HCT116 (cell line): ENCODE results near the gene TBC1D1. TPM values are rescaled to one million over a fixed set of nuclear protein-coding genes. Genes with fewer than 3 reads are reported as not detected.

Experiments
- ATAC-seq: fragments of 200-7000 bp; cut with Tn5 transposase; 2 replicates; pipeline ENCODE4 v1.9.1; 2020; ENCODE audit warnings: mild to moderate bottlenecking, moderate library complexity
- BruUV-seq: library from RNA; stranded (reverse); fragments of 400-500 nt; replicated peaks from 2 replicates; lab custom pipeline; 2021; lab: Mats Ljungman, UMichigan
- CTCF ChIA-PET: fragments of 300-600 bp; sonication (Branson Sonifier 250); formaldehyde crosslinking; loops from one replicate; lab custom pipeline; 2021; ENCODE audit warnings: antibody characterized with exemption; lab: Charles Lee
- POLR2A ChIA-PET: fragments of 300-600, 350-600 bp; sonication (Branson Sonifier 250); formaldehyde crosslinking; loops from one replicate; lab custom pipeline; 2021; ENCODE audit warnings: antibody characterized with exemption; lab: Charles Lee
- RAD21 ChIA-PET, 2 experiments: fragments of 300-600 bp; sonication (Branson Sonifier 250); formaldehyde crosslinking; loops; one replicate each; lab custom pipeline; 2023; ENCODE audit warnings: low total read pairs in 2 of 2; ENCODE audit not compliant: uncharacterized antibody in 2 of 2, unreplicated experiment in 2 of 2, low non-redundant PET in 1 of 2; lab: Charles Lee
- DNase-seq: peaks from one replicate; pipeline ENCODE4 v3.0.0-alpha.2; 2010; ENCODE audit warnings: low read depth, low spot score
- H2AFZ ChIP-seq: fragments of 200-600 bp; shearing (Covaris generic), sonication (generic); 2 replicates; pipeline ENCODE4 v1.6.1; 2017; ENCODE audit warnings: low read depth, mixed run types, mixed read lengths, antibody characterized with exemption, low read length; ENCODE audit not compliant: poor library complexity, severe bottlenecking
- H3K27ac ChIP-seq: 2 replicates; pipeline ENCODE4 v1.5.1; 2012; ENCODE audit warnings: low read depth, low read length
- H3K27me3 ChIP-seq: fragments of 200-600 bp; sonication (generic); 2 replicates; pipeline ENCODE4 v1.6.1; 2016; ENCODE audit warnings: mixed run types, low read length, mixed read lengths; ENCODE audit not compliant: insufficient read depth
- H3K36me3 ChIP-seq, 2 experiments: fragments of 200-500 bp in 1 of 2; fragments of 200-600 bp in 1 of 2; sonication (Bioruptor generic) in 1 of 2; sonication (generic) in 1 of 2; 2 replicates each; pipeline versions ENCODE4 v1.5.1 to v1.6.1; 2014 to 2016; ENCODE audit warnings: low read length in 2 of 2, inconsistent platforms in 1 of 2, mixed read lengths in 1 of 2, mixed run types in 1 of 2; ENCODE audit not compliant: insufficient read depth in 2 of 2, control insufficient read depth in 1 of 2
- H3K4me1 ChIP-seq, 2 experiments: fragments of 200-600 bp in 1 of 2; sonication (generic) in 1 of 2; 2 replicates each; pipeline versions ENCODE4 v1.5.1 to v1.6.1; 2012 to 2017; ENCODE audit warnings: low read length in 2 of 2, inconsistent platforms in 1 of 2, mild to moderate bottlenecking in 1 of 2, mixed read lengths in 1 of 2, mixed run types in 1 of 2, moderate library complexity in 1 of 2; ENCODE audit not compliant: insufficient read depth in 2 of 2, control insufficient read depth in 1 of 2
- H3K4me2 ChIP-seq: fragments of 200-600 bp; sonication (generic); 2 replicates; pipeline ENCODE4 v1.6.1; 2017; ENCODE audit warnings: mixed run types, low read length, mixed read lengths
- H3K4me3 ChIP-seq, 2 experiments: fragments of 200-600 bp in 1 of 2; sonication (generic) in 1 of 2; replicated peaks in 1 of 2; 2 replicates each; pipeline ENCODE4 v1.5.1; 2011 to 2016; ENCODE audit warnings: low read length in 2 of 2, control low read depth in 1 of 2, low read depth in 1 of 2, mild to moderate bottlenecking in 1 of 2, mixed read lengths in 1 of 2, mixed run types in 1 of 2
- H3K79me2 ChIP-seq: fragments of 200-600 bp; sonication (generic); 2 replicates; pipeline ENCODE4 v1.6.1; 2017; ENCODE audit warnings: mild to moderate bottlenecking, mixed run types, low read length, moderate library complexity, mixed read lengths; ENCODE audit not compliant: insufficient read depth
- H3K9ac ChIP-seq: fragments of 200-600 bp; sonication (generic); 2 replicates; pipeline ENCODE4 v1.6.1; 2016; ENCODE audit warnings: low read length, mixed read lengths
- H3K9me2 ChIP-seq: fragments of 200-600 bp; sonication (generic), shearing (Covaris generic); 2 replicates; pipeline ENCODE4 v1.6.1; 2017; ENCODE audit warnings: mixed run types, mild to moderate bottlenecking, moderate library complexity; ENCODE audit not compliant: insufficient read depth
- H3K9me3 ChIP-seq, 2 experiments: fragments of 200-500 bp in 1 of 2; fragments of 200-600 bp in 1 of 2; sonication (Bioruptor generic) in 1 of 2; sonication (generic) in 1 of 2; 2 replicates each; pipeline ENCODE4 v1.6.1; 2014 to 2017; ENCODE audit warnings: low read length in 2 of 2, mixed read lengths in 2 of 2, inconsistent platforms in 1 of 2, low read depth in 1 of 2, mild to moderate bottlenecking in 1 of 2, mixed run types in 1 of 2, moderate library complexity in 1 of 2; ENCODE audit not compliant: control insufficient read depth in 1 of 2, insufficient read depth in 1 of 2
- H4K20me1 ChIP-seq: fragments of 200-600 bp; sonication (generic), shearing (Covaris generic); 2 replicates; pipeline ENCODE4 v1.6.1; 2017; ENCODE audit warnings: mixed run types, mild to moderate bottlenecking, moderate library complexity; ENCODE audit not compliant: insufficient read depth
- ATF3 ChIP-seq: IDR thresholded peaks from 2 replicates; pipeline ENCODE4 v1.6.1; 2012
- CEBPB ChIP-seq: IDR thresholded peaks from 2 replicates; pipeline ENCODE4 v1.6.1; 2012; ENCODE audit warnings: low read depth
- CTCF ChIP-seq, 3 experiments: fragments of 200-600 bp in 1 of 3; sonication (generic) in 1 of 3; IDR thresholded peaks in 2 of 3; conservative IDR thresholded peaks in 1 of 3; 2 replicates each; pipeline ENCODE4 v1.5.1; 2012 to 2017; ENCODE audit warnings: low read depth in 2 of 3, low read length in 2 of 3, antibody characterized with exemption in 1 of 3, borderline replicate concordance in 1 of 3, control low read depth in 1 of 3, mild to moderate bottlenecking in 1 of 3, mixed read lengths in 1 of 3, mixed run types in 1 of 3, moderate library complexity in 1 of 3; ENCODE audit not compliant: insufficient read depth in 1 of 3
- EGR1 ChIP-seq: IDR thresholded peaks from 2 replicates; pipeline ENCODE4 v1.6.1; 2012; ENCODE audit warnings: low read depth
- EZH2phosphoT487 ChIP-seq: fragments of 200-600 bp; IDR thresholded peaks from 2 replicates; pipeline ENCODE4 v1.6.1; 2018; ENCODE audit warnings: antibody characterized with exemption, borderline replicate concordance
- MAX ChIP-seq: IDR thresholded peaks from 2 replicates; pipeline ENCODE4 v1.6.1; 2012
- POLR2A ChIP-seq: IDR thresholded peaks from 2 replicates; pipeline ENCODE4 v1.7.0; 2011; ENCODE audit warnings: borderline replicate concordance; ENCODE audit not compliant: insufficient read depth, insufficient read length; ENCODE audit errors: extremely low read depth
- POLR2AphosphoS5 ChIP-seq: IDR thresholded peaks from 2 replicates; pipeline ENCODE4 v1.6.1; 2011; ENCODE audit warnings: mild to moderate bottlenecking, low read depth, low read length, moderate library complexity
- RAD21 ChIP-seq: IDR thresholded peaks from 2 replicates; pipeline ENCODE4 v1.6.1; 2012; ENCODE audit warnings: low read depth, mild to moderate bottlenecking
- REST ChIP-seq: IDR thresholded peaks from 2 replicates; pipeline ENCODE4 v1.6.1; 2012; ENCODE audit warnings: low read depth
- SIN3A ChIP-seq: IDR thresholded peaks from 2 replicates; pipeline ENCODE4 v1.6.1; 2012; ENCODE audit warnings: low read depth
- SP1 ChIP-seq: IDR thresholded peaks from 2 replicates; pipeline ENCODE4 v1.6.1; 2012; ENCODE audit warnings: low read depth
- SRF ChIP-seq: IDR thresholded peaks from 2 replicates; pipeline ENCODE4 v1.6.1; 2012; ENCODE audit warnings: low read depth
- TCF7L2 ChIP-seq: IDR thresholded peaks from 2 replicates; pipeline ENCODE4 v1.7.0; 2011; ENCODE audit warnings: borderline replicate concordance, inconsistent platforms; ENCODE audit not compliant: insufficient read depth, insufficient read length; ENCODE audit errors: extremely low read depth
- YY1 ChIP-seq: IDR thresholded peaks from 2 replicates; pipeline ENCODE4 v1.6.1; 2011; ENCODE audit warnings: low read length, low read depth, moderate library complexity, mild to moderate bottlenecking; ENCODE audit not compliant: insufficient replicate concordance; ENCODE audit errors: extremely low read depth
- ZNF274 ChIP-seq: fragments of 200-500 bp; sonication (Bioruptor generic); IDR thresholded peaks from 2 replicates; pipeline ENCODE4 v1.6.1; 2014; ENCODE audit warnings: mild to moderate bottlenecking, low read depth, low read length, inconsistent platforms
- intact Hi-C: fragments of 100-400 bp; cut with micrococcal nuclease; formaldehyde crosslinking; loops from 2 replicates; pipeline ENCODE4 v1.10.0; 2022
- total RNA-seq: library from RNA; stranded (reverse); gene quantifications from one replicate; pipeline ENCODE4 v1.2.1, GENCODE V29; 2021; ENCODE audit not compliant: unreplicated experiment
- TF ChIP-seq, protein P1 (sequence below): IDR thresholded peaks from 2 replicates; pipeline ENCODE4 v1.6.1; 2011; ENCODE audit warnings: mild to moderate bottlenecking, low read length, moderate library complexity; ENCODE audit not compliant: insufficient replicate concordance; ENCODE audit errors: extremely low read depth

TBC1D1 gene
- total RNA-seq, 1 experiment from 2014 or later = 82.7 TPM

GRCh38 chr4:38080061-38080974 lies 189.4 kb downstream of the TBC1D1 start:
- H3K27ac ChIP-seq = no peak overlapping the region

More at GRCh38 chr4:38080061-38080974, 189.4 kb downstream of the TBC1D1 start:
- Histone ChIP-seq H3K9me2 (no peaks in the 10 kb centered on the region), H3K79me2 (no peaks in the 10 kb centered on the region), H3K36me3 (no peaks in the 10 kb centered on the region), H3K27me3 (no peaks in the 10 kb centered on the region), H3K4me1 (peaks cover 21 to 23% of the 10 kb centered on the region in 2 experiments), H3K4me2 (no peak overlapping the region), H4K20me1 (no peaks in the 10 kb centered on the region), H3K9ac (no peak overlapping the region), H2AFZ (no peak overlapping the region), H3K4me3 (no peak overlapping the region), H3K9me3 (no peaks in the 10 kb centered on the region)
- DNase-seq (no peak), ATAC-seq (no peak)
- ChIA-PET RAD21 (no interaction called here), POLR2A (no interaction called here), CTCF (no interaction called here)
- intact Hi-C loops = no loop called here
- BruUV-seq = no TSS peak
- TF ChIP-seq TCF7L2 (no peak), MAX (no peak), ZNF274 (no peak), EGR1 (no peak), POLR2AphosphoS5 (no peak), YY1 (no peak), ATF3 (no peak), SP1 (no peak), CTCF (IDR thresholded peaks at IDR 0.05 in 2 of 3, conservative IDR thresholded peaks at IDR 0.05 in 1 of 3; ENCODE audit: borderline replicate concordance in 1 of 3, insufficient read depth in 1 of 3, low read depth in 2 of 3, low read length in 2 of 3) (no peak), RAD21 (no peak), REST (no peak), CEBPB (no peak), POLR2A (no peak), SRF (no peak), EZH2phosphoT487 (no peak), SIN3A (no peak)
- TF ChIP-seq, protein P1, sequence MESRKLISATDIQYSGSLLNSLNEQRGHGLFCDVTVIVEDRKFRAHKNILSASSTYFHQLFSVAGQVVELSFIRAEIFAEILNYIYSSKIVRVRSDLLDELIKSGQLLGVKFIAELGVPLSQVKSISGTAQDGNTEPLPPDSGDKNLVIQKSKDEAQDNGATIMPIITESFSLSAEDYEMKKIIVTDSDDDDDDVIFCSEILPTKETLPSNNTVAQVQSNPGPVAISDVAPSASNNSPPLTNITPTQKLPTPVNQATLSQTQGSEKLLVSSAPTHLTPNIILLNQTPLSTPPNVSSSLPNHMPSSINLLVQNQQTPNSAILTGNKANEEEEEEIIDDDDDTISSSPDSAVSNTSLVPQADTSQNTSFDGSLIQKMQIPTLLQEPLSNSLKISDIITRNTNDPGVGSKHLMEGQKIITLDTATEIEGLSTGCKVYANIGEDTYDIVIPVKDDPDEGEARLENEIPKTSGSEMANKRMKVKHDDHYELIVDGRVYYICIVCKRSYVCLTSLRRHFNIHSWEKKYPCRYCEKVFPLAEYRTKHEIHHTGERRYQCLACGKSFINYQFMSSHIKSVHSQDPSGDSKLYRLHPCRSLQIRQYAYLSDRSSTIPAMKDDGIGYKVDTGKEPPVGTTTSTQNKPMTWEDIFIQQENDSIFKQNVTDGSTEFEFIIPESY = no peak
